ENCODE results near the gene HSPA8. TPM values are rescaled to one million over a fixed set of nuclear protein-coding genes. Genes with fewer than 3 reads are reported as not detected.

HSPA8 gene
- total RNA-seq, 2 experiments from 2014 or later: 1,255 to 1,315 TPM

GRCh38 chr11:123056835-123057491, 5.0 kb downstream of the HSPA8 start:
- intact Hi-C loops (cut with micrococcal nuclease): loop anchor here (10.0 kb wide), 1 partner anchor 262 kb away; no protein-coding TSS in a partner anchor
- Mint-ChIP-seq H3K36me3 (ENCODE audit: low read depth) (peaks cover 66% of the 10 kb centered on the region), H3K4me3 (peak overlapping the region; percentile 97), H3K9me3 (no peaks in the 10 kb centered on the region), H3K4me1 (ENCODE audit: low read depth) (peaks cover 37% of the 10 kb centered on the region), H3K27me3 (ENCODE audit: low read depth) (no peaks in the 10 kb centered on the region), H3K27ac (peak overlapping the region; percentile 99)
- CTCF ChIA-PET: interaction anchor here (0.7 to 1.5 kb wide), 6 partner anchors 10 to 190 kb away, joined by 3 to 6 read pairs (median 3); no protein-coding TSS in a partner anchor
- DNase-seq: no peak

- CTCF ChIA-PET: interaction anchor here (0.6 to 2.1 kb wide), 13 partner anchors 9 to 202 kb away, joined by 3 to 13 read pairs (median 4); no protein-coding TSS in a partner anchor
- Mint-ChIP-seq H3K9me3 (no peaks in the 10 kb centered on the region), H3K27ac (peak overlapping the region; percentile 99), H3K4me1 (ENCODE audit: low read depth) (peaks cover 37% of the 10 kb centered on the region), H3K4me3 (no peak overlapping the region), H3K27me3 (ENCODE audit: low read depth) (no peaks in the 10 kb centered on the region), H3K36me3 (ENCODE audit: low read depth) (peaks cover 50% of the 10 kb centered on the region)
- no peak for DNase-seq
- intact Hi-C loops (cut with micrococcal nuclease): loop anchor here (2.0 to 10.0 kb wide), 2 partner anchors 191 to 261 kb away; no protein-coding TSS in a partner anchor
These were observed 6.6 kb downstream of the HSPA8 start for GRCh38 chr11:123055191-123055901.

DNA sequence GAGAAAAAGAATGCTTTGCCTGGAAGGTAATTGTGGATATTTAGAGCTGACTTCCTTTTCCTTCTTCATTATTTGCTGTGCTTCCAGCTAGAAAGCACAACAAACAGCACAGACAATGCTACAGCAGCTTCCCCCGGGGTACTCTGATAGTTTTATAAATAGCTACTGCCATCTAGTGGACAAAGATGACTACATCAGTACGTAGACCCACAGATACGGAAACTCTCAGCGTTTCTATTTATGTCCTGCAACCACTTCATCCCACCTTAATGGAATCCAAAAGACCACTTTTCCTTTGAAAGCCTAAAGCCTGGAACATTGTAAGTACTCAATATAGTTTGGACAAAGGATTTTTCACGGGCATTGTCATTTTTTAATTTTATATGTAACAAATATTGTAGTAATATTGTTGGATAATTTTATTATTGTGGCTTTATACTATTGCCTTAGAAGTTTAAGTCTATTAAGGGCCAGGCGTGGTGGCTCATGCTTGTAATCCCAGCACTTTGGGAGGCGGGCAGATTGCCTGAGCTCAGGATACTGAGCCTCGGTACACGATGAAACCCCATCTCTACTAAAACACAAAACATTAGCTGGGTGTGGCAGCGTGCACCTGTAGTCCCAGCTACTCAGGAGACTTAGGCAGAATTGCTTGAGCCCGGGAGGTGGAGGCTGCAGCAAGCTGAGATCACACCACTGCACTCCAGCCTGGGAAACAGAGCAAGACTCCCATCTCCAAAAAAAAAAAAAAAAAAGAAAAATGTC, 7.5 kb downstream of the HSPA8 start:
- DNase-seq: peak; percentile 17
- CTCF ChIA-PET: interaction anchor here (0.6 to 3.0 kb wide), 33 partner anchors 10 to 1906 kb away, joined by 3 to 17 read pairs (median 4); no protein-coding TSS in a partner anchor
- Mint-ChIP-seq H3K9me3 (no peaks in the 10 kb centered on the region), H3K36me3 (ENCODE audit: low read depth) (peaks cover 41% of the 10 kb centered on the region), H3K27me3 (ENCODE audit: low read depth) (no peaks in the 10 kb centered on the region), H3K4me3 (no peak overlapping the region), H3K4me1 (ENCODE audit: low read depth) (peaks cover 37% of the 10 kb centered on the region), H3K27ac (peak overlapping the region; percentile 70)
- intact Hi-C loops (cut with micrococcal nuclease): loop anchor here (1.0 to 10.0 kb wide), 6 partner anchors 31 to 407 kb away; no protein-coding TSS in a partner anchor

- CTCF ChIA-PET: interaction anchor here (0.7 to 3.0 kb wide), 15 partner anchors 9 to 194 kb away, joined by 3 to 17 read pairs (median 7); no protein-coding TSS in a partner anchor
- H3K4me3 Mint-ChIP-seq: no peak overlapping the region
- no peaks in the 10 kb centered on the region for H3K9me3 Mint-ChIP-seq
- DNase-seq: no peak
- H3K27me3 Mint-ChIP-seq (ENCODE audit: low read depth): no peaks in the 10 kb centered on the region
- peak overlapping the region; percentile 1 for H3K27ac Mint-ChIP-seq
- intact Hi-C loops (cut with micrococcal nuclease): loop anchor here (10.0 kb wide), 1 partner anchor 258 kb away; no protein-coding TSS in a partner anchor
- peaks cover 27% of the 10 kb centered on the region for H3K36me3 Mint-ChIP-seq (ENCODE audit: low read depth)
- H3K4me1 Mint-ChIP-seq (ENCODE audit: low read depth): peaks cover 27% of the 10 kb centered on the region
These were observed 8.8 kb downstream of the HSPA8 start for GRCh38 chr11:123052901-123053721.

GRCh38 chr11:123051634-123052033, 10.3 kb downstream of the HSPA8 start:
- Mint-ChIP-seq H3K27ac (no peak overlapping the region), H3K4me3 (no peak overlapping the region), H3K4me1 (ENCODE audit: low read depth) (peaks cover 14% of the 10 kb centered on the region), H3K9me3 (no peaks in the 10 kb centered on the region), H3K27me3 (ENCODE audit: low read depth) (no peaks in the 10 kb centered on the region), H3K36me3 (ENCODE audit: low read depth) (peaks cover 13% of the 10 kb centered on the region)
- no peak for DNase-seq
- intact Hi-C loops (cut with micrococcal nuclease): loop anchor here (10.0 kb wide), 1 partner anchor 257 kb away; no protein-coding TSS in a partner anchor
- CTCF ChIA-PET: interaction anchor here (3.0 kb wide), 1 partner anchor 29 kb away, joined by 17 read pairs; no protein-coding TSS in a partner anchor

- CTCF ChIA-PET: no interaction called here
- Mint-ChIP-seq H3K36me3 (ENCODE audit: low read depth) (peaks cover 8% of the 10 kb centered on the region), H3K27ac (no peak overlapping the region), H3K4me3 (no peak overlapping the region), H3K4me1 (ENCODE audit: low read depth) (peaks cover 11% of the 10 kb centered on the region), H3K27me3 (ENCODE audit: low read depth) (no peaks in the 10 kb centered on the region), H3K9me3 (no peaks in the 10 kb centered on the region)
- no peak for DNase-seq
- intact Hi-C loops (cut with micrococcal nuclease): loop anchor here (10.0 kb wide), 1 partner anchor 256 kb away; no protein-coding TSS in a partner anchor
These were observed 10.8 kb downstream of the HSPA8 start for GRCh38 chr11:123051146-123051545.

DNA sequence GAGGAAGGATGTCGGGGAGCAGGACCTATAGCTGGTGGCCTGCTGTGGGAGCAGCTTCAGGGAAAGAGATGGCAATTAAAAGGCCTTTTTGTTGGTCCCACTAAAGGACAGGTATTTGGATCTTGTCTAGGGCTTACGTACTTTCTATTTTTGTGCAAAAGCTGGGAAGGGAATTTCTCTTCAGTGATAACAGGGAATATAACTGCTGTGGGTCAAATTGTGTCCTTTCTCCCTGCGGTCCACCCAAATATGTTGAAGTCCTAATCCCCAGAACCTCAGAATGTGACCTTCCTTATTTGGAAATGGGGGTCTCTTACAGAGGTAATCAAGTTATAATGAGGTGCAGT, 14.0 kb downstream of the HSPA8 start:
- no peak overlapping the region for H3K27ac Mint-ChIP-seq
- H3K27me3 Mint-ChIP-seq (ENCODE audit: low read depth): no peaks in the 10 kb centered on the region
- no peaks in the 10 kb centered on the region for H3K4me1 Mint-ChIP-seq (ENCODE audit: low read depth)
- H3K4me3 Mint-ChIP-seq: no peak overlapping the region
- no peaks in the 10 kb centered on the region for H3K36me3 Mint-ChIP-seq (ENCODE audit: low read depth)
- no peaks in the 10 kb centered on the region for H3K9me3 Mint-ChIP-seq
- CTCF ChIA-PET: interaction anchor here (0.6 to 1.5 kb wide), 6 partner anchors 9 to 184 kb away, joined by 3 to 6 read pairs (median 3); no protein-coding TSS in a partner anchor
- DNase-seq: no peak
- intact Hi-C loops (cut with micrococcal nuclease): no loop called here

- Mint-ChIP-seq H3K36me3 (ENCODE audit: low read depth) (no peaks in the 10 kb centered on the region), H3K27ac (no peak overlapping the region), H3K27me3 (ENCODE audit: low read depth) (no peaks in the 10 kb centered on the region), H3K9me3 (no peaks in the 10 kb centered on the region), H3K4me1 (ENCODE audit: low read depth) (no peaks in the 10 kb centered on the region), H3K4me3 (no peak overlapping the region)
- intact Hi-C loops (cut with micrococcal nuclease): no loop called here
- DNase-seq: no peak
- CTCF ChIA-PET: interaction anchor here (0.6 to 1.5 kb wide), 7 partner anchors 9 to 183 kb away, joined by 3 to 6 read pairs (median 3); no protein-coding TSS in a partner anchor
These were observed 14.5 kb downstream of the HSPA8 start for GRCh38 chr11:123047266-123047946.

GRCh38 chr11:123046473-123047259, 15.3 kb downstream of the HSPA8 start:
- Mint-ChIP-seq H3K27ac (no peak overlapping the region), H3K36me3 (ENCODE audit: low read depth) (no peaks in the 10 kb centered on the region), H3K4me1 (ENCODE audit: low read depth) (no peaks in the 10 kb centered on the region), H3K27me3 (ENCODE audit: low read depth) (no peaks in the 10 kb centered on the region), H3K4me3 (no peak overlapping the region), H3K9me3 (no peaks in the 10 kb centered on the region)
- intact Hi-C loops (cut with micrococcal nuclease): no loop called here
- no peak for DNase-seq
- CTCF ChIA-PET: interaction anchor here (0.7 to 1.5 kb wide), 5 partner anchors 10 to 56 kb away, joined by 3 to 6 read pairs (median 4); no protein-coding TSS in a partner anchor

DNA sequence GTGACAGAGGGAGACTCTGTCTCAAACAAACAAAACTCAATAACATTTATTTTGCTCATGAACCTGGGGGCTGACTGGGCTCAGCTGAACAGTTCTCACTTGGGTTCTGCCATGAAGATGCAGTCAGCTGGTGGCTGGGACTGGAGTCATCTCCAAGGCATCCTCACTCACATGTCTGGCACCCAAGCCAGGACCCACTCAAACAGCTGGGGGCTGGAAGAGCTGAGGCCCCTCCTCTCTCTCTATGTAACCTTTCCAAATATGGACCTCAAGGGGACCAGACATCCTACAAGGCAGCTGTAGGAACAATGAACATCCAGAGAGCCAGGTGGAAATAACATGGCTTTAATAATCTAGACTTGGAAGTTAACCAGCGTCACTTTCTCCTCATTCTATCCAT, 16.8 kb downstream of the HSPA8 start:
- Mint-ChIP-seq H3K27ac (no peak overlapping the region), H3K36me3 (ENCODE audit: low read depth) (no peaks in the 10 kb centered on the region), H3K27me3 (ENCODE audit: low read depth) (no peaks in the 10 kb centered on the region), H3K9me3 (no peaks in the 10 kb centered on the region), H3K4me3 (no peak overlapping the region), H3K4me1 (ENCODE audit: low read depth) (no peaks in the 10 kb centered on the region)
- CTCF ChIA-PET: interaction anchor here (0.7 to 2.5 kb wide), 2 partner anchors 9 to 176 kb away, joined by 3 to 17 read pairs; no protein-coding TSS in a partner anchor
- no peak for DNase-seq
- intact Hi-C loops (cut with micrococcal nuclease): no loop called here

Data from activated naive CD4-positive, alpha-beta T cell treated with anti-CD3 and anti-CD28 coated beads for 36 hours (primary cell).